ENCODE results near the gene KIRREL1. TPM values are rescaled to one million over a fixed set of nuclear protein-coding genes. Genes with fewer than 3 reads are reported as not detected.

Gene KIRREL1
- total RNA-seq, 4 donors from 2014 or later = 8.2 to 18.3 (median 12.6) TPM

- no peak for TF ChIP-seq CTCF (IDR thresholded peaks at IDR 0.05)
- TF ChIP-seq POLR2AphosphoS5 (IDR thresholded peaks at IDR 0.05) = no peak
- TF ChIP-seq EP300 (IDR thresholded peaks at IDR 0.05; ENCODE audit: low read depth) = no peak
- TF ChIP-seq POLR2A (IDR thresholded peaks at IDR 0.05) = no peak
- Histone ChIP-seq H3K27ac (no peak overlapping the region), H3K4me3 (no peak overlapping the region), H3K9me3 (no peaks in the 10 kb centered on the region), H3K4me1 (peaks cover 0 to 11% (median 2%) of the 10 kb centered on the region in 4 donors), H3K27me3 (peaks cover 3% of the 10 kb centered on the region), H3K36me3 (no peaks in the 10 kb centered on the region)
- in situ Hi-C loops (cut with MboI; ENCODE audit: low pct_ligation_motif_present in 1 of 4, low pct_unique_long_range_greater_than_20kb in 1 of 4, low sequenced_read_pairs in 3 of 4) = no loop called here
- DNase-seq = no peak
- WGBS, 2 donors (ENCODE audit: low coverage in 1 of 2) = 46 to 47% methylated on average over 2 of the region's 2 CpGs
- intact Hi-C loops (cut with DNase I; ENCODE audit: low total_unique reads) = no loop called here
Measured at GRCh38 chr1:157956732-157957131, 36.7 kb upstream of the KIRREL1 start.

- intact Hi-C loops (cut with DNase I; ENCODE audit: low total_unique reads) (no loop called here), in situ Hi-C loops (cut with MboI; ENCODE audit: low pct_ligation_motif_present in 1 of 4, low pct_unique_long_range_greater_than_20kb in 1 of 4, low sequenced_read_pairs in 3 of 4) (no loop called here)
- DNase-seq = no peak
- Histone ChIP-seq H3K4me1 (peaks cover 0 to 5% (median 2%) of the 10 kb centered on the region in 4 donors), H3K4me3 (no peak overlapping the region), H3K9me3 (no peaks in the 10 kb centered on the region), H3K36me3 (no peaks in the 10 kb centered on the region), H3K27me3 (peaks cover 3% of the 10 kb centered on the region), H3K27ac (no peak overlapping the region)
- TF ChIP-seq CTCF (IDR thresholded peaks at IDR 0.05) (no peak), EP300 (IDR thresholded peaks at IDR 0.05; ENCODE audit: low read depth) (no peak), POLR2AphosphoS5 (IDR thresholded peaks at IDR 0.05) (no peak), POLR2A (IDR thresholded peaks at IDR 0.05) (no peak)
- WGBS, 2 donors (ENCODE audit: low coverage in 1 of 2) = 80 to 82% methylated on average over 3 of the region's 3 CpGs
Measured at GRCh38 chr1:157958263-157958662, 35.2 kb upstream of the KIRREL1 start.

GRCh38 chr1:157959750-157960149, 33.7 kb upstream of the KIRREL1 start:
- WGBS, 2 donors (ENCODE audit: low coverage in 1 of 2) = 83 to 97% methylated on average over 4 to 5 of the region's 5 CpGs
- intact Hi-C loops (cut with DNase I; ENCODE audit: low total_unique reads) = loop anchor here (5.0 kb wide), 1 partner anchor 168 kb away; a partner anchor contains a TSS

GRCh38 chr1:157960773-157961172, 32.7 kb upstream of the KIRREL1 start:
- Histone ChIP-seq H3K4me3 (no peak overlapping the region), H3K9me3 (no peaks in the 10 kb centered on the region), H3K4me1 (peaks cover 3 to 8% (median 6%) of the 10 kb centered on the region in 4 donors), H3K27ac (no peak overlapping the region), H3K36me3 (no peaks in the 10 kb centered on the region), H3K27me3 (peaks cover 3% of the 10 kb centered on the region)
- DNase-seq = no peak
- intact Hi-C loops (cut with DNase I; ENCODE audit: low total_unique reads) (loop anchor here (5.0 kb wide), 1 partner anchor 167 kb away; a partner anchor contains a TSS), in situ Hi-C loops (cut with MboI; ENCODE audit: low pct_ligation_motif_present in 1 of 4, low pct_unique_long_range_greater_than_20kb in 1 of 4, low sequenced_read_pairs in 3 of 4) (loop anchor here in 3 of 4 donors (10.0 kb wide), 1 partner anchor 164 kb away; a partner anchor contains a TSS)
- 52 to 62% methylated on average over 2 of the region's 2 CpGs for WGBS, 2 donors (ENCODE audit: low coverage in 1 of 2)
- TF ChIP-seq EP300 (IDR thresholded peaks at IDR 0.05; ENCODE audit: low read depth) (no peak), POLR2A (IDR thresholded peaks at IDR 0.05) (no peak), POLR2AphosphoS5 (IDR thresholded peaks at IDR 0.05) (no peak), CTCF (IDR thresholded peaks at IDR 0.05) (no peak)

More at GRCh38 chr1:157959750-157960149, 33.7 kb upstream of the KIRREL1 start:
- Histone ChIP-seq H3K27me3 (peaks cover 3% of the 10 kb centered on the region), H3K9me3 (no peaks in the 10 kb centered on the region), H3K4me3 (no peak overlapping the region), H3K4me1 (peaks cover 0 to 9% (median 3%) of the 10 kb centered on the region in 4 donors), H3K36me3 (no peaks in the 10 kb centered on the region), H3K27ac (no peak overlapping the region)
- in situ Hi-C loops (cut with MboI; ENCODE audit: low pct_ligation_motif_present in 1 of 4, low pct_unique_long_range_greater_than_20kb in 1 of 4, low sequenced_read_pairs in 3 of 4) = loop anchor here in 3 of 4 donors (10.0 kb wide), 1 partner anchor 165 kb away; a partner anchor contains a TSS
- no peak for DNase-seq
- TF ChIP-seq POLR2A (IDR thresholded peaks at IDR 0.05) = no peak
- no peak for TF ChIP-seq POLR2AphosphoS5 (IDR thresholded peaks at IDR 0.05)

All from transverse colon (tissue), 4 donors.